ENCODE measurements around the gene TLL2. TPM values are rescaled to one million over a fixed set of nuclear protein-coding genes. Genes with fewer than 3 reads are reported as not detected.

Gene TLL2
- total and polyA plus RNA-seq, 2 donors (not counting 3 experiments of a cell fraction or from before 2014, with no cell fraction given), result 0.03 to 0.20 TPM

- Histone ChIP-seq H3K4me2 (ENCODE audit: insufficient read depth, low read length) (no peak overlapping the region), H4K20me1 (replicated peaks; ENCODE audit: control insufficient read depth, extremely low read depth, insufficient read depth, low read length) (no peaks in the 10 kb centered on the region), H3K4me3 (replicated peaks in 1 of 3; ENCODE audit: insufficient read depth in 1 of 3, low read depth in 1 of 3, low read length in 3 of 3) (no peak overlapping the region), H3K27me3 (ENCODE audit: control insufficient read depth in 2 of 2, insufficient read depth in 2 of 2, low read length in 2 of 2) (peaks cover 15 to 19% of the 10 kb centered on the region in 2 experiments), H3K4me1 (ENCODE audit: control insufficient read depth, extremely low read depth, insufficient read depth, low read length) (peaks cover 20% of the 10 kb centered on the region), H3K9ac (replicated peaks; ENCODE audit: extremely low read depth, insufficient read depth, low read length) (no peak overlapping the region), H3K36me3 (ENCODE audit: control insufficient read depth in 2 of 2, extremely low read depth in 1 of 2, insufficient read depth in 2 of 2, low read length in 2 of 2) (peaks cover 0 to 9% of the 10 kb centered on the region in 2 experiments), H3K9me1 (replicated peaks; ENCODE audit: control insufficient read depth, extremely low read depth, insufficient read depth, low read length) (no peaks in the 10 kb centered on the region), H3K79me2 (ENCODE audit: control insufficient read depth, insufficient read depth, low read length) (no peaks in the 10 kb centered on the region), H3K27ac (ENCODE audit: insufficient read depth, low read depth, low read length) (no peak overlapping the region), H2AFZ (ENCODE audit: low read depth, low read length) (no peak overlapping the region), H3K9me3 (replicated peaks; ENCODE audit: control insufficient read depth, insufficient read depth, low read length) (no peaks in the 10 kb centered on the region)
- BruUV-seq (replicated peaks), result no TSS peak
- intact Hi-C loops (cut with micrococcal nuclease), result loop anchor here (10.0 kb wide), 1 partner anchor 318 kb away; the partner anchor contains the start of gene LCOR
- FAIRE-seq, result no peak
- dilution Hi-C loops (cut with MboI; ENCODE audit: extremely low pct_ligation_motif_present, low sequenced_read_pairs), result no loop called here
- ChIA-PET POLR2A (no interaction called here), CTCF (interaction anchor here (1.0 kb wide), 1 partner anchor 17 kb away, joined by 4 read pairs; no protein-coding TSS in a partner anchor)
- TF ChIP-seq MYC (IDR thresholded peaks at IDR 0.05; ENCODE audit: low read depth, low read length), result no peak
- no peak for TF ChIP-seq GATA2 (IDR thresholded peaks at IDR 0.05; ENCODE audit: insufficient read depth, insufficient read length, low read depth, low read length)
- TF ChIP-seq POLR2AphosphoS5 (IDR thresholded peaks at IDR 0.05; ENCODE audit: insufficient read depth, low read depth, low read length), result no peak
- no peak for TF ChIP-seq EZH2 (IDR thresholded peaks at IDR 0.05; ENCODE audit: borderline replicate concordance, low read depth, low read length, severe bottlenecking)
- TF ChIP-seq FOS (IDR thresholded peaks at IDR 0.05; ENCODE audit: borderline replicate concordance, insufficient read depth, low read length), result no peak
- no peak for TF ChIP-seq CTCF (IDR thresholded peaks at IDR 0.05; ENCODE audit: extremely low read depth in 1 of 2, insufficient read depth in 1 of 2, low read depth in 1 of 2, low read length in 2 of 2)
- no peak for TF ChIP-seq JUN (IDR thresholded peaks at IDR 0.05; ENCODE audit: borderline replicate concordance, insufficient read depth, insufficient read length, low read depth)
- TF ChIP-seq POLR2A (IDR thresholded peaks at IDR 0.05; ENCODE audit: low read depth, low read length), result no peak
- no peak for TF ChIP-seq MAX (IDR thresholded peaks at IDR 0.05; ENCODE audit: insufficient read depth, insufficient read length)
- no peak for DNase-seq (ENCODE audit: low read depth, low spot score)
These were observed 2.6 kb upstream of the TLL2 start for GRCh38 chr10:96516337-96516736.
